Esophagus muscularis mucosa (tissue), 4 donors: ENCODE results near the gene MESP2. TPM values are rescaled to one million over a fixed set of nuclear protein-coding genes. Genes with fewer than 3 reads are reported as not detected.

Experiments used
- DNase-seq: peaks from one replicate; pipeline ENCODE4 v3.0.0-alpha.2; 2017; ENCODE audit errors: extremely low spot score
- H3K27ac ChIP-seq, 4 donors: fragments of 200-600 bp; sonication (generic); replicated peaks in 1 of 4; 1 replicate in 3 of 4; 2 replicates in 1 of 4; pipeline ENCODE4 v1.5.1; 2016 to 2019; ENCODE audit warnings: mild to moderate bottlenecking in 1 of 4
- H3K27me3 ChIP-seq, 4 donors: fragments of 200-600 bp; sonication (generic); one replicate each; pipeline versions ENCODE4 v1.5.1 to v1.6.0; 2016 to 2019
- H3K36me3 ChIP-seq, 4 donors: fragments of 200-600 bp; sonication (generic); one replicate each; pipeline ENCODE4 v1.5.1; 2016 to 2019
- H3K4me1 ChIP-seq, 4 donors: fragments of 200-600 bp; sonication (generic); one replicate each; pipeline ENCODE4 v1.5.1; 2016 to 2019
- H3K4me3 ChIP-seq, 4 donors: fragments of 200-600 bp; sonication (generic); 1 replicate in 2 of 4; 2 replicates in 2 of 4; pipeline ENCODE4 v1.5.1; 2016 to 2019; ENCODE audit warnings: mild to moderate bottlenecking in 4 of 4, moderate library complexity in 1 of 4
- H3K9me3 ChIP-seq, 4 donors: fragments of 200-600 bp; sonication (generic); 1 replicate in 3 of 4; 2 replicates in 1 of 4; pipeline ENCODE4 v1.5.1; 2016 to 2019
- CTCF ChIP-seq, 3 experiments: fragments of 200-600 bp in 2 of 3; fragments of 450-650 bp in 1 of 3; sonication (generic) in 2 of 3; IDR thresholded peaks; one replicate each; pipeline ENCODE4 v1.5.1; 2017 to 2019; ENCODE audit warnings: antibody characterized with exemption in 3 of 3, mild to moderate bottlenecking in 2 of 3, moderate library complexity in 1 of 3
- EP300 ChIP-seq: sonication (generic); formaldehyde crosslinking; IDR thresholded peaks from one replicate; pipeline ENCODE4 v1.6.1; 2017; ENCODE audit warnings: antibody characterized with exemption
- POLR2A ChIP-seq: fragments of 450-650 bp; IDR thresholded peaks from one replicate; pipeline ENCODE4 v1.6.1; 2017; ENCODE audit warnings: antibody characterized with exemption, moderate library complexity, mild to moderate bottlenecking, low read depth
- POLR2AphosphoS5 ChIP-seq, 2 donors: sonication (generic); formaldehyde crosslinking; IDR thresholded peaks; one replicate each; pipeline ENCODE4 v1.6.1; 2017; ENCODE audit warnings: antibody characterized with exemption in 2 of 2
- WGBS: methylation state at CpG from one replicate; pipeline ENCODE4 v1.1.5; 2018; 5-methylcytosine and 5-hydroxymethylcytosine counted together
- intact Hi-C: fragments of 100-400 bp; cut with DNase I; formaldehyde crosslinking; loops from one replicate; pipeline ENCODE4 v1.15.1; 2023
- total RNA-seq, 4 donors: library from RNA; depleted of rRNA; stranded (reverse); fragments of >200 nt; gene quantifications; one replicate each; pipeline versions ENCODE4 v1.1.0 to v1.2.1, GENCODE V29; 2016

MESP2 gene
- total RNA-seq, 4 donors from 2014 or later, result not detected

- no peaks in the 10 kb centered on the region for H3K9me3 ChIP-seq
- TF ChIP-seq EP300, result no peak
- DNase-seq, result no peak
- H3K27me3 ChIP-seq, result peaks cover 0 to 19% (median 0%) of the 10 kb centered on the region in 4 donors
- WGBS, result 86% methylated on average over 9 of the region's 9 CpGs
- intact Hi-C loops, result no loop called here
- peaks cover 14 to 16% (median 15%) of the 10 kb centered on the region in 4 donors for H3K4me1 ChIP-seq
- no peaks in the 10 kb centered on the region for H3K36me3 ChIP-seq
- no peak overlapping the region for H3K4me3 ChIP-seq
- H3K27ac ChIP-seq, result no peak overlapping the region
Measured at GRCh38 chr15:89746386-89746780, 29.7 kb upstream of the MESP2 start.

- WGBS, result 68% methylated on average over 26 of the region's 28 CpGs
- intact Hi-C loops, result no loop called here
Measured at GRCh38 chr15:89747708-89748682, 28.1 kb upstream of the MESP2 start.

GRCh38 chr15:89749054-89749453 is 27.1 kb upstream of the MESP2 start:
- intact Hi-C loops, result no loop called here
- Histone ChIP-seq H3K4me1 (peaks cover 15 to 18% (median 17%) of the 10 kb centered on the region in 4 donors), H3K27ac (no peak overlapping the region), H3K4me3 (no peak overlapping the region), H3K36me3 (no peaks in the 10 kb centered on the region), H3K27me3 (peaks cover 0 to 19% (median 0%) of the 10 kb centered on the region in 4 donors), H3K9me3 (no peaks in the 10 kb centered on the region)
- 98% methylated on average over 7 of the region's 7 CpGs for WGBS
- no peak for DNase-seq
- TF ChIP-seq POLR2A (no peak), EP300 (no peak), POLR2AphosphoS5 (IDR thresholded peaks at IDR 0.05) (no peak), CTCF (IDR thresholded peaks at IDR 0.05) (no peak)

More at GRCh38 chr15:89747708-89748682, 28.1 kb upstream of the MESP2 start:
- Histone ChIP-seq H3K9me3 (no peaks in the 10 kb centered on the region), H3K27ac (no peak overlapping the region), H3K27me3 (peaks cover 0 to 19% (median 0%) of the 10 kb centered on the region in 4 donors), H3K4me3 (no peak overlapping the region), H3K4me1 (peaks cover 15 to 18% (median 17%) of the 10 kb centered on the region in 4 donors), H3K36me3 (no peaks in the 10 kb centered on the region)
- TF ChIP-seq POLR2A, result no peak
- no peak for TF ChIP-seq POLR2AphosphoS5 (IDR thresholded peaks at IDR 0.05)
- no peak for TF ChIP-seq CTCF (IDR thresholded peaks at IDR 0.05)
- DNase-seq, result no peak

GRCh38 chr15:89749526-89749925 is 26.6 kb upstream of the MESP2 start:
- Histone ChIP-seq H3K9me3 (no peaks in the 10 kb centered on the region), H3K36me3 (no peaks in the 10 kb centered on the region), H3K4me3 (peak overlapping the region; percentile 61 to 88 (median 64)), H3K4me1 (peaks cover 15 to 18% (median 17%) of the 10 kb centered on the region in 4 donors), H3K27ac (no peak overlapping the region), H3K27me3 (peaks cover 0 to 19% (median 0%) of the 10 kb centered on the region in 4 donors)
- intact Hi-C loops, result no loop called here
- DNase-seq, result no peak
- no peak for TF ChIP-seq POLR2A
- no peak for TF ChIP-seq POLR2AphosphoS5 (IDR thresholded peaks at IDR 0.05)
- no peak for TF ChIP-seq CTCF (IDR thresholded peaks at IDR 0.05)
- TF ChIP-seq EP300, result no peak
- 69% methylated on average over 4 of the region's 4 CpGs for WGBS

GRCh38 chr15:89749951-89750559 is 26.1 kb upstream of the MESP2 start:
- no peak for DNase-seq
- WGBS, result 17% methylated on average over 9 of the region's 41 CpGs

More at GRCh38 chr15:89749951-89750559, 26.1 kb upstream of the MESP2 start:
- H3K36me3 ChIP-seq, result no peaks in the 10 kb centered on the region
- intact Hi-C loops, result loop anchor here (2.0 to 5.0 kb wide), 2 partner anchors 103 to 322 kb away; no protein-coding TSS in a partner anchor
- peak overlapping the region; percentile 73 to 77 (median 74) for H3K27ac ChIP-seq
- no peak for TF ChIP-seq CTCF (IDR thresholded peaks at IDR 0.05)
- TF ChIP-seq POLR2A, result no peak
- TF ChIP-seq POLR2AphosphoS5 (IDR thresholded peaks at IDR 0.05), result no peak
- no peak for TF ChIP-seq EP300
- H3K4me3 ChIP-seq, result peak overlapping the region; percentile 61 to 88 (median 64)
- no peaks in the 10 kb centered on the region for H3K9me3 ChIP-seq
- peaks cover 15 to 18% (median 17%) of the 10 kb centered on the region in 4 donors for H3K4me1 ChIP-seq
- peaks cover 0 to 19% (median 0%) of the 10 kb centered on the region in 4 donors for H3K27me3 ChIP-seq
